NCI-H82 (cell line): ENCODE measurements around the gene PAPPA2.
"Not testable (repeated sequence)": the region's sequence is repeated elsewhere in the genome, so short reads cannot be mapped to it uniquely, and the experiment has no call there.

Experiments
- DNase-seq: peaks from one replicate; lab custom pipeline; 2025; lab: John Stamatoyannopoulos, UW

Gene PAPPA2

GRCh38 chr1:176551146-176551545, 88.2 kb downstream of the PAPPA2 start:
- DNase-seq: peak; percentile 37

GRCh38 chr1:176552217-176552991, 89.4 kb downstream of the PAPPA2 start:
- peak; percentile 74 for DNase-seq

- DNase-seq: peak; percentile 91
Observed at GRCh38 chr1:176552999-176553398, 90.0 kb downstream of the PAPPA2 start.

- DNase-seq: no peak
Observed at GRCh38 chr1:176556288-176556687, 93.3 kb downstream of the PAPPA2 start.

GRCh38 chr1:176557543-176558258, 94.7 kb downstream of the PAPPA2 start:
- no peak for DNase-seq

- peak; percentile 83 for DNase-seq
Observed at GRCh38 chr1:176558561-176558960, 95.6 kb downstream of the PAPPA2 start.

- peak; percentile 50 for DNase-seq
Observed at GRCh38 chr1:176559474-176559873, 96.5 kb downstream of the PAPPA2 start.

- DNase-seq: peak; percentile 95
Observed at GRCh38 chr1:176559878-176560277, 96.9 kb downstream of the PAPPA2 start.

GRCh38 chr1:176560681-176561080, 97.7 kb downstream of the PAPPA2 start:
- DNase-seq: no peak

GRCh38 chr1:176561761-176562160, 98.8 kb downstream of the PAPPA2 start:
- DNase-seq: not testable (repeated sequence)

- DNase-seq: no peak
Observed at GRCh38 chr1:176566004-176566975, 103.3 kb downstream of the PAPPA2 start.

- DNase-seq: no peak
Observed at GRCh38 chr1:176567190-176567794, 104.3 kb downstream of the PAPPA2 start.

- DNase-seq: no peak
Observed at GRCh38 chr1:176568185-176568584, 105.2 kb downstream of the PAPPA2 start.

- no peak for DNase-seq
Observed at GRCh38 chr1:176574756-176575155, 111.8 kb downstream of the PAPPA2 start.

- no peak for DNase-seq
Observed at GRCh38 chr1:176575991-176576390, 113.0 kb downstream of the PAPPA2 start.

GRCh38 chr1:176576670-176577069, 113.7 kb downstream of the PAPPA2 start:
- no peak for DNase-seq

- no peak for DNase-seq
Observed at GRCh38 chr1:176577646-176578197, 114.7 kb downstream of the PAPPA2 start.

GRCh38 chr1:176579087-176579486, 116.1 kb downstream of the PAPPA2 start:
- no peak for DNase-seq

GRCh38 chr1:176595217-176595616, 132.2 kb downstream of the PAPPA2 start:
- DNase-seq: no peak

- DNase-seq: no peak
Observed at GRCh38 chr1:176601348-176601747, 138.4 kb downstream of the PAPPA2 start.

- peak; percentile 40 for DNase-seq
Observed at GRCh38 chr1:176602388-176603004, 139.5 kb downstream of the PAPPA2 start.
